Neuronal stem cell (in vitro differentiated cells): ENCODE measurements around the gene MKLN1.

Source experiments
- DNase-seq: peaks from one replicate; pipeline ENCODE4 v3.0.0-alpha.2; 2013; ENCODE audit warnings: low spot score
- H2AFZ ChIP-seq: one replicate; pipeline ENCODE4 v1.6.1; 2013; ENCODE audit warnings: mild to moderate bottlenecking, low read length, inconsistent platforms
- H2AK5ac ChIP-seq: 2 replicates; pipeline ENCODE4 v1.6.1; 2013; ENCODE audit warnings: low read depth, mild to moderate bottlenecking, inconsistent platforms, low read length, moderate library complexity, mixed read lengths
- H2BK120ac ChIP-seq: 2 replicates; pipeline ENCODE4 v1.6.1; 2013; ENCODE audit warnings: low read depth, mild to moderate bottlenecking, inconsistent platforms, low read length, moderate library complexity, mixed read lengths
- H2BK12ac ChIP-seq: one replicate; pipeline ENCODE4 v1.6.1; 2013; ENCODE audit warnings: low read length, inconsistent platforms
- H2BK15ac ChIP-seq: 2 replicates; pipeline ENCODE4 v1.6.1; 2013; ENCODE audit warnings: mild to moderate bottlenecking, low read length, inconsistent platforms, mixed read lengths
- H2BK5ac ChIP-seq: one replicate; pipeline ENCODE4 v1.6.1; 2013; ENCODE audit warnings: inconsistent platforms, mild to moderate bottlenecking, low read length, moderate library complexity
- H3K14ac ChIP-seq: one replicate; pipeline ENCODE4 v1.6.1; 2013; ENCODE audit warnings: low read length, inconsistent platforms
- H3K18ac ChIP-seq: 2 replicates; pipeline ENCODE4 v1.6.1; 2013; ENCODE audit warnings: low read length, inconsistent platforms
- H3K23ac ChIP-seq: 2 replicates; pipeline ENCODE4 v1.6.1; 2013; ENCODE audit warnings: low read depth, mild to moderate bottlenecking, mixed read lengths, low read length, inconsistent platforms; ENCODE audit not compliant: poor library complexity
- H3K27ac ChIP-seq: replicated peaks from 3 replicates; pipeline ENCODE4 v1.5.1; 2013; ENCODE audit warnings: low read length, inconsistent platforms
- H3K27me3 ChIP-seq, 3 experiments: 2 replicates each; pipeline ENCODE4 v1.6.1; 2013; ENCODE audit warnings: low read length in 3 of 3, mild to moderate bottlenecking in 2 of 3, inconsistent platforms in 1 of 3, low read depth in 1 of 3, mixed read lengths in 1 of 3, moderate library complexity in 1 of 3; ENCODE audit not compliant: control insufficient read depth in 3 of 3, insufficient read depth in 3 of 3
- H3K36me3 ChIP-seq, 2 donors: replicated peaks in 1 of 2; 2 replicates each; pipeline ENCODE4 v1.6.1; 2013; ENCODE audit warnings: low read length in 2 of 2; ENCODE audit not compliant: control insufficient read depth in 2 of 2, insufficient read depth in 2 of 2
- H3K4ac ChIP-seq: 2 replicates; pipeline ENCODE4 v1.6.1; 2013; ENCODE audit warnings: inconsistent platforms, mild to moderate bottlenecking, low read length, moderate library complexity
- H3K4me1 ChIP-seq, 2 donors: 1 replicate in 1 of 2; 2 replicates in 1 of 2; pipeline ENCODE4 v1.6.1; 2013; ENCODE audit warnings: low read length in 2 of 2, low read depth in 1 of 2; ENCODE audit not compliant: control insufficient read depth in 2 of 2, insufficient read depth in 1 of 2
- H3K4me2 ChIP-seq: one replicate; pipeline ENCODE4 v1.6.1; 2013; ENCODE audit warnings: mild to moderate bottlenecking, low read length, inconsistent platforms; ENCODE audit not compliant: insufficient read depth, poor library complexity, severe bottlenecking
- H3K4me3 ChIP-seq, 2 donors: 2 replicates each; pipeline ENCODE4 v1.5.1; 2013; ENCODE audit warnings: low read length in 2 of 2, mild to moderate bottlenecking in 2 of 2, inconsistent platforms in 1 of 2, moderate library complexity in 1 of 2
- H3K79me1 ChIP-seq: one replicate; pipeline ENCODE4 v1.6.1; 2013; ENCODE audit warnings: low read depth, mild to moderate bottlenecking, inconsistent platforms, low read length, moderate library complexity
- H3K9ac ChIP-seq: one replicate; pipeline ENCODE4 v1.6.1; 2013; ENCODE audit warnings: mild to moderate bottlenecking, low read depth, low read length, inconsistent platforms; ENCODE audit not compliant: poor library complexity
- H3K9me3 ChIP-seq, 2 donors: replicated peaks in 1 of 2; 2 replicates each; pipeline versions ENCODE3 to v1.6.1; 2013; ENCODE audit warnings: low read length in 2 of 2, mild to moderate bottlenecking in 2 of 2, inconsistent platforms in 1 of 2, low read depth in 1 of 2, mixed read lengths in 1 of 2, moderate library complexity in 1 of 2; ENCODE audit not compliant: control insufficient read depth in 2 of 2, insufficient read depth in 1 of 2
- H4K8ac ChIP-seq: one replicate; pipeline ENCODE4 v1.6.1; 2013; ENCODE audit warnings: low read depth, mild to moderate bottlenecking, inconsistent platforms, low read length, moderate library complexity
- H4K91ac ChIP-seq: one replicate; pipeline ENCODE4 v1.6.1; 2013; ENCODE audit warnings: low read length, low read depth, mild to moderate bottlenecking, inconsistent platforms; ENCODE audit not compliant: poor library complexity
- WGBS, 2 donors: extraction: QIAGEN DNeasy Blood & Tissue Kit; methylation state at CpG; one replicate each; pipeline ENCODE4 v1.1.7; 2013; ENCODE audit warnings: missing lambda C conversion rate in 2 of 2, mixed read lengths in 1 of 2; ENCODE audit not compliant: insufficient read length in 2 of 2, insufficient replicate concordance in 1 of 2; ENCODE audit errors: extremely low coverage in 2 of 2; 5-methylcytosine and 5-hydroxymethylcytosine counted together

MKLN1 gene

DNA sequence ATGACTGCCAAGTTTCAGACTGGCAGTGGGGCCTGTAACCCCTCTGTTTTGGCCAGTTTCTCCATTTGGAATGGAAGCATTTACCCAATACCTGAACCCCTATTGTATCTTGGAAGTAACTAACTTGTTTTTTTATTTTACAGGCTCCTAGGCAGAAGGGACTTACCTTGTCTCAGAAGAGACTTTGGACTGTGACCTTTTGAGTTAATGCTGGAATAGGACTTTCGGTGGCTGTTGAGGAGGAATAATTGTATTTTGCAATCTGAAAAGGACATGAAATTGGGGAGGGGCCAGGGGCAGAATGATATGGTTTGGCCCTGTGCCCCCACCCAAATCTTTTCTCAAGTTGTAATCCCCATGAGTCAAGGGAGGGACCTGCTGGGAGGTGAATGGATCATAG lies 20.0 kb upstream of the MKLN1 start:
- Histone ChIP-seq H2AK5ac (no peak overlapping the region), H3K4me2 (no peak overlapping the region), H3K9ac (no peak overlapping the region), H3K9me3 (peaks cover 4 to 16% of the 10 kb centered on the region in 2 donors), H3K4me1 (no peaks in the 10 kb centered on the region), H2BK5ac (no peak overlapping the region), H3K4me3 (no peak overlapping the region), H2BK12ac (no peak overlapping the region), H3K23ac (no peak overlapping the region), H4K91ac (no peak overlapping the region), H3K36me3 (no peaks in the 10 kb centered on the region), H2BK15ac (no peak overlapping the region), H2AFZ (no peak overlapping the region), H3K79me1 (no peaks in the 10 kb centered on the region), H3K27me3 (no peaks in the 10 kb centered on the region), H3K4ac (no peak overlapping the region), H2BK120ac (no peak overlapping the region), H3K27ac (no peak overlapping the region), H4K8ac (no peak overlapping the region), H3K14ac (no peak overlapping the region), H3K18ac (no peak overlapping the region)
- no peak for DNase-seq
- no CpG with 5 or more reads among the region's 1 CpG for WGBS, 2 donors

DNA sequence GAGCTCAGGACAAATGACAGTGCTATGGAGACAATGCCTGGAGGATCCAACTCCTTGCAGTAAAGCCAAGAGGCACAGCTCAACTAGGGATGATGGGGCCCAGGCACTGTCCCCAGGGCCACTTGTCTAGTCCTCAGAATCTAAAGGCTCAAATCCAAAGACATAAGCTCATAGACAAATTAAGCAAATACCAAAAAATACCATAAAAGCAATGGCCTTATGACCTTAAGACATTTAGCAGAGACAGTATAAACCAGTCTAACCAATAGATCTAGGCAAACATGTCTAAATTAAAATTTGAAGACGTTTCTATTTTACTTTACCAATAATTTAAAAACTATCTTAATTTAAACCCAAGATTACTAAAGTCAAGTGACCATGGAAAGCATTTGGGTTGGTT lies 14.8 kb upstream of the MKLN1 start:
- H3K18ac ChIP-seq, result no peak overlapping the region
- no peak overlapping the region for H4K8ac ChIP-seq
- no peak for DNase-seq
- no peak overlapping the region for H3K23ac ChIP-seq
- H3K36me3 ChIP-seq, result no peaks in the 10 kb centered on the region
- H2BK12ac ChIP-seq, result no peak overlapping the region
- no peaks in the 10 kb centered on the region for H3K27me3 ChIP-seq
- no peak overlapping the region for H2BK120ac ChIP-seq
- no peak overlapping the region for H3K4me3 ChIP-seq
- no peak overlapping the region for H2AK5ac ChIP-seq
- no peaks in the 10 kb centered on the region for H3K4me1 ChIP-seq
- no peak overlapping the region for H4K91ac ChIP-seq
- H2AFZ ChIP-seq, result no peak overlapping the region
- H3K14ac ChIP-seq, result no peak overlapping the region
- WGBS, 2 donors, result no CpG with 5 or more reads among the region's 1 CpG
- H3K9ac ChIP-seq, result no peak overlapping the region
- H3K27ac ChIP-seq, result no peak overlapping the region
- no peak overlapping the region for H3K4ac ChIP-seq
- no peak overlapping the region for H2BK15ac ChIP-seq
- no peak overlapping the region for H3K4me2 ChIP-seq
- peaks cover 2 to 4% of the 10 kb centered on the region in 2 donors for H3K9me3 ChIP-seq
- no peak overlapping the region for H2BK5ac ChIP-seq
- H3K79me1 ChIP-seq, result no peaks in the 10 kb centered on the region

- no peak overlapping the region for H3K4ac ChIP-seq
- no peak overlapping the region for H3K4me3 ChIP-seq
- no peak overlapping the region for H2BK15ac ChIP-seq
- no peak overlapping the region for H3K9ac ChIP-seq
- no peak overlapping the region for H3K18ac ChIP-seq
- no peaks in the 10 kb centered on the region for H3K27me3 ChIP-seq
- no peaks in the 10 kb centered on the region for H3K9me3 ChIP-seq
- H3K27ac ChIP-seq, result no peak overlapping the region
- H3K4me2 ChIP-seq, result no peak overlapping the region
- DNase-seq, result no peak
- H4K8ac ChIP-seq, result no peak overlapping the region
- H2AK5ac ChIP-seq, result no peak overlapping the region
- no peak overlapping the region for H3K14ac ChIP-seq
- H2AFZ ChIP-seq, result no peak overlapping the region
- H2BK5ac ChIP-seq, result no peak overlapping the region
- H3K4me1 ChIP-seq, result no peaks in the 10 kb centered on the region
- no peak overlapping the region for H2BK12ac ChIP-seq
- H3K23ac ChIP-seq, result no peak overlapping the region
- no peak overlapping the region for H4K91ac ChIP-seq
- no peaks in the 10 kb centered on the region for H3K36me3 ChIP-seq
- no peaks in the 10 kb centered on the region for H3K79me1 ChIP-seq
- H2BK120ac ChIP-seq, result no peak overlapping the region
Measured at GRCh38 chr7:131320603-131321002, 7.1 kb upstream of the MKLN1 start.

DNA sequence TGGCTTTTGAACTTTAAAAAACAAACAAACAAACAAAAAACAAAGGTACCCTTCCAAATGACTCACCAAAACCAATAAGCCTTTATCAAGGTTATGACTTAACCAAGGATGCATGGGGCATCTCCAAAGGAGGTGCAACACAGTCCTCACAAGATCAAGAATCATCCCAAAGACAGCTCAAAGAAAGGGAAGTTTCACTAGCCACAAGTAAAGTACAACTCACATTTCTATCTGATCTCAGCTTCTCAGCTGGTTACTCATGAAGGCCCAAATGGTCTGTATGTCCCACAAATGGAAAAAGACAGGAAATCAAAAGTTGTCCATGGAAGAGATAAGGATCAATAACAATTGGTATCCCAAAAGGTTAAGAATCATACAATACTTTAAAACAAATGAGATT lies 6.0 kb upstream of the MKLN1 start:
- Histone ChIP-seq H2BK5ac (no peak overlapping the region), H4K91ac (no peak overlapping the region), H3K9me3 (no peaks in the 10 kb centered on the region), H3K23ac (no peak overlapping the region), H2AFZ (no peak overlapping the region), H3K14ac (no peak overlapping the region), H3K27ac (no peak overlapping the region), H2BK120ac (no peak overlapping the region), H3K4ac (no peak overlapping the region), H2AK5ac (no peak overlapping the region), H3K18ac (no peak overlapping the region), H3K79me1 (no peaks in the 10 kb centered on the region), H3K27me3 (no peaks in the 10 kb centered on the region), H3K36me3 (no peaks in the 10 kb centered on the region), H2BK12ac (no peak overlapping the region), H3K4me2 (no peak overlapping the region), H3K4me1 (no peaks in the 10 kb centered on the region), H3K9ac (no peak overlapping the region), H2BK15ac (no peak overlapping the region), H3K4me3 (no peak overlapping the region), H4K8ac (no peak overlapping the region)
- DNase-seq, result no peak
